GM19351 (cell line): Measurements from ENCODE around the gene SNAP91.
"Not testable (repeated sequence)": the region's sequence is repeated elsewhere in the genome, so short reads cannot be mapped to it uniquely, and the experiment has no call there.

Source experiments
- ATAC-seq: cut with Tn5 transposase; IDR thresholded peaks from one replicate; pipeline ENCODE4 v1.9.1; 2021; ENCODE audit warnings: mild to moderate bottlenecking, moderate library complexity; ENCODE audit not compliant: unreplicated experiment

SNAP91 gene

DNA sequence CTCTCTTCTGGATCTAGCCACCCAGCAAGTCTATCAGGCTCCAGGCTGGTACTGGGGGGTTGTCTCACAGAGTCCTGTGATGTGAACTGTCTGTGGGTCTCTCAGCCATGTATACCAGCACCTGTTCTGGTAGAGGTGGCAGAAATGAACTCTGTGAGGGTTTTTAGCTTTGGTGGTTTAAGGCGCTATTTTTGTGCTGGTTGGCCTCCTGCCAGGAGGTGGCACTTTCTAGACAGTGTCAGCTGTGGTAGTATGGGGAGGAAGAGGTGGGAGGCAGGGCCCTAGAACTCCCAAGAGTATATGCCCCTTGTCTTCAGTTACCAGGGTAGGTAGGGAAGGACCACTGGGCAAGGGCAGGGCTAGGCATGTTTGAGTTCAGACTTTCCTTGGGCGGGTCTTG lies 75.8 kb downstream of the SNAP91 start:
- no peak for ATAC-seq

DNA sequence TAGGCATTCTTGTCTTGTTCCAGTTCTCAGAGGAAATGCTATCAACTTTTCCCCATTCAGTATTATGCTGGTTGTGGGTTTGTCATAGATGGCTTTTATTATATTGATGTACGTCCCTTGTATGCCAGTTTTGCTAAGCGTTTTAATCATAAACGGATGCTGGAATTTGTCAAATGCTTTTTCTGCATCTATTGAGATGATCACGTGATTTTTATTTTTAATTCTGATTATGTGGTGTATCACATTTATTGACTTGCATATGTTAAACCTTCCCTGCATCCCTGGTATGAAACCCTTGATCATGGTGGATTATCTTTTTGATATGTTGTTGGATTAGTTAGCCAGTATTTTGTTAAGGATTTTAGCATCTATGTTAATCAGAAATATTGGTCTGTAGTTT lies 79.0 kb downstream of the SNAP91 start:
- ATAC-seq, result not testable (repeated sequence)

DNA sequence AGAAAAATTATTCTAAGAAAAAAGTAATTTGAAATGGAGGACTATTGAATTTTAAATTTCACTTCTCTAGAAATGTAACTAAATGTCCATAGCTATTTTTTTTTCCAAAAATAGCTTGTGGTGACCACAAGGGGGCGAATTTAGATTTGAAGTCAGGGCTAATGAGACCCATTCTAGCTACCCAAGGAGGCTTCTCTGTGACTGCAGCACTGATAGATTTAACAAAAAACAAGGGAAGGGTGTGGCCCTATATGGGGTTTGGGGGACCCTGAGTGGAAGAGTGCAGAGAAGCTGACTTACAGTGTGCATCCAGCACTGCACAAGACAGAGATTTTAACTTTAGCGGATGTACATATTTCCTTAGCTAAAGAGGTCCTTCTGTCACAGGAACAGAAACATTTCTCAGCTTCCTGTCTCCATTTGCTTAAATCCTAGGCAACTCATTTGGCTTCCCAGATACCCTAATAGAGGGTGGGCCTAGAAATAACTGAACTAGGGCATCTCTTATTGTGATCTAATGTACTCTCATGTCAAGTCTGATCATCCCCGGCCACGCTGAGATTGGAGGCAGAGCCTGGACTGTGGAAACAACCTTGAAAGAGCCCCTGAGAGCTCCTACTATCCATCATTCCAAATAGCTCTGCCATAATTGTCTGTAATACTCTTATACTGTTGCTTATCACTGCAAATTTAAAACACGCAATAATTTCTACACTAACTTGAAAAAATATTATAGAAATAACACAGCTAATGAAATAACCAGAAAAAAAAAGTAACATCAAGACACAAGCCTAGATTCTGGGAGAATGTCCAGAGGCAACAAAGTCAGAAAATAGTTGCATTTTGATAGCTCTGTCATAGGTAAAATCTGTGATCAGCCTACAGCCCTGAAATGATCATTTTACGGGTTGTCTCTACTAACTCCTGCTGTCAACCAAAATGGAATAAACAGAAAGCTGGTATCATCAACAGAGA lies 93.6 kb downstream of the SNAP91 start:
- ATAC-seq, result peak; percentile 73

DNA sequence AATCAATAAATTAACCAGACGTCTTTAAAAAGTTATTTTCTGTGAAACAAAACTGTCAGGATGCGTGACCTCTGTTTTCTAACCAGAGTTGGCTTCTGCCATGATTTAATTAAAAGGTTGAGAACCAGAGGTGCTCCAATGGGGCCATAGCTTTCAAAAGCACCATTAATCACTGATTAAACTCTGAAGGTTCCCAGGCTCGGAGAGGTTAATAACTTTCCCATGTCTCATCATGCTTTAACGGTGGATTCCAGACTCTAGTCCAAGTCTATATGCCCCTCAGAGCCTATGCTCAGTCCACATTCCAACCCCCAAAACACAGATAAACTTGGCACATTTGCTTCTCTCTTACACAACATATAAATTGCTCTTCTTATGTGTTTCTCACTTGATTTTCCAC lies 95.5 kb downstream of the SNAP91 start:
- no peak for ATAC-seq

DNA sequence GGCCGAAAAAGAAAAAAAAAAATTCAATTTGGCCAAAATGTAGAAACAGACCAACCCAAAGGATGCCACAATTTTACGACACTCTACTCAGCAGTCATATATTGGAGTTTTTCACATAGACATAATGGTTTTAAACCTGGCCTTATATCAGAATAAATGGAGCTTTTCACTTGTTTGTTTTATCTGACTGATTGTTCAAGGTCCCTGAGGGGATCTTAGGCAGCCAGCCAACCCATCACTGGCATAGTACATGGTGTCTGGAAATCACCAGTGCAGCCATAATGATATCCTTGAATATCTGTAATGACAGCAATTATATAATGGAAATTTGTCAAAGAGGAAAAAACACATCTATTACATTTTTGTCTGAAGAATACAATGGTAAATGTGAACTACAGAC lies 99.7 kb downstream of the SNAP91 start:
- ATAC-seq, result no peak

DNA sequence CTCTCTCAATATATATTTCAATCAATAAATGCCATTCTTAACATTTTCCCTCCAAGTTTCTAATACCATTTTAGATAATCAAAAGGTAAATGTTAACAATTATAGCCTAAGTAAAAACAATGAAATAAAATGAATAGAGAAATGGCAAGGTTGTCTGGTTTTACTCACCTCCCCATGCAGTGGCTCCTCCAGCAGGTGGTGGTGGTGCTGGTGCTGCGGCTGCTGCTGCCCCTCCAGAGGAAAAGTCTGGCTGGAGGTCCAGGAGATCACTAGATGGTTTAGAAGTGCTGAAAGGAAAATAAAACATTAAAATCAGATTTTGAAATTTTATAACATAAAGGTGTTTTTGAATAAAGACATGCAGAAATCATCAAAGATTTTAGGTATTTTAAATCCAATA lies 103.4 kb downstream of the SNAP91 start:
- ATAC-seq, result no peak

DNA sequence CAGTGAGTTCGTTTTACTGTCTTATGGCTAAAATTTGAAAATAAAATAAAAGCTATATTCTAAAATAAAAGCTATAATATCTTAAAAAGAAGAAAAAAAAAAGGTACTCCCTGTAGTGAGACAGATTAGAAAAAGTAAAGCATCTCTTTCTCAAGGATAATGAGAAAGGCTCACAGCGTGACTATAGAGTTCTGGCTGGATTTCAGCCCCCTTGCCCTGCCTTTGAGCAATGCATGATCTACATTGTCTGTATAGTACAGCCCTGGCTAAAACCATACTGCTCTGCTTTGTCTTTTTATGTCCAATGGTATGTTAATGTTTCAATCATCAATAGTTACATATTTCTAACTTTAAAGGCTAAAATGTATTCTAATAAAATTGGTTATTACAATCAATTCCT lies 105.3 kb downstream of the SNAP91 start:
- ATAC-seq, result no peak

DNA sequence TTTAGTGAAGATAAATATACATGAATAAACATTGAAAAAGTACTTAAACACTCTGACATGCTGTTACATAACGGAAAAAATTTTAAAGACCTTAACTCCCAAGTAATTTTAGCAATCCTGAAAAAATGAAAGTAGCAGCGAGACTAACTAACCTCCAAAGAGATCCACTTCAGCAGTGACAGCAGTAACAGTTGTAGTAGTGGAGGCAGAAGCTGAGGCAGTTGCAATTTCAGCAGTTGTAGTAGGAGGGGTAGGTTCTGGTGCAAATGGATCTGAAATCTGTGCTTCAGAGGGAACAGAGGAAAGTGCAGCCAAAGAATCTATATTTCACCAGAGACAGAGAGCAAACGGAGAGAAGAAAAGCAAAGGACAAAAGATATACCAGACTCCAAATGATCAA lies 107.8 kb downstream of the SNAP91 start:
- no peak for ATAC-seq

DNA sequence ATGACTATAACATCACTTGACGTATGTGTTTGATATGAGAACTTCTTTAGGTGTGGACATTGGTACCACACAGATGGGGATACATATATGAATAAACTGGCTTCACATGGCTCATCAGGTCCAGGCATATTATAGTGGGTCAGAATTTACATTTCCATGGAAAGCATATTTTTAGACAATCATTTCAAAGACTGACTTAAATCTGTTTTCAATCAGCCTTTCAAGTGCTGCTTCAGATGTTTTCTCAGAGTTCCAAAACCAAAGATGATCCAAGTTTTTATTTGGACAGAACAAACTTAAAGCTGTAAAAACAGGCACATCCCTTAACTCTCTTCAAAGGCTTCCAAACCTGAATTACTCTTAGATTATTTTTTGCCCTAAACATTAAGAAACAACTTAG lies 108.4 kb downstream of the SNAP91 start:
- ATAC-seq, result no peak

DNA sequence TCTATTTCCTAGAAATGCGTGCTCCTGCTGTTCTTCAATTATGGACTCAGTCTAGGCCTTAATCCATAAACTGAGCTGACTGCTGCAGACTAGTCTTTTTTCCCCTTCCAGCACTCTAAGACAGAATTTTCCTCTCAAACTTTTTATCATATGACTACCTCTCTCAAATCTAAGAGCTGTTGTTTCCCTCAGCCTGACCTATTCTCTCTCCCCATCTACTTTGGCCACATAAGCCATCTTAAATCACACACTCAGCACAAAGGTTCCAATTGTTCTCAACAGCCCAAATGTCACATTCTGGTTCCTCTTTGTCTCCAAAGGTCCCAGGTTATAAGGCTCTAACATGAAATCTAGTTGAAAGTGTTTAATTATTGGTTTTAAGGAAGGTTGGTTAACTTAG lies 111.4 kb downstream of the SNAP91 start:
- no peak for ATAC-seq

DNA sequence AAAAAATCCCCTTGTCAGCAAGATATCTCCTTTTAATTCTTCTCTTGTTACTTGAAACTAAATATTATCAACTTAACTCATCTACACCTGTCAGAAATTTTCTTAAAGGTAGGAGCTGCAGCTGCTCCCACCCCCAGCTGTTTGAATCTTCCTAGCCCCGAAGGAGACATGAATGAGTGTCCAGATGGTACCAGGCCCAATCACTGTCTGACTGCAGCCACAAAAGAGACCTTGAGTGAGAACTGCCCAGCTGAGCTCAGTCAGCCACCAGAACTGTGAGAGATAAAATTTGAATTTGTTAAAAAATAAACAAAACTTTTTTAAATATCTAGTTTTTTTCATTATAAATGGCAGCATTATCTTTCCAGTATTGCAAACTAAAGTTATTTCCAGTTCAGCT lies 111.8 kb downstream of the SNAP91 start:
- ATAC-seq, result no peak

DNA sequence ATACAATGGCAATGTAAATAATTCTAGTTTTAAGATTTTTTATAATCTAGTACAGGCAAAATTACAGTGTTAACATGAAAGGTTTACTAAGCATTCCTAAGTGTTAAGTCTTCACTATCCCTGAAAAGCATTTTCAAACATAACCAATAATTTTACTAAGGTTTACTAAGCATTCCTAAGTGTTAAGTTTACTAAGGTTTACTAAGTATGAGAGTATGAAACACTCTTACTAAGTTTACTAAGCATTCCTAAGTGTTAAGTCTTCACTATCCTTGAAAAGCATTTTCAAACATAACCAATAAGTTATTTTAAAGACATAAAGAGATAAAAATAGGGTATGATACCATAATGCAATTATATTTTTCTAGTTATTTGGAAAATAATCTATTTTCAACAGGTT lies 114.0 kb downstream of the SNAP91 start:
- no peak for ATAC-seq

DNA sequence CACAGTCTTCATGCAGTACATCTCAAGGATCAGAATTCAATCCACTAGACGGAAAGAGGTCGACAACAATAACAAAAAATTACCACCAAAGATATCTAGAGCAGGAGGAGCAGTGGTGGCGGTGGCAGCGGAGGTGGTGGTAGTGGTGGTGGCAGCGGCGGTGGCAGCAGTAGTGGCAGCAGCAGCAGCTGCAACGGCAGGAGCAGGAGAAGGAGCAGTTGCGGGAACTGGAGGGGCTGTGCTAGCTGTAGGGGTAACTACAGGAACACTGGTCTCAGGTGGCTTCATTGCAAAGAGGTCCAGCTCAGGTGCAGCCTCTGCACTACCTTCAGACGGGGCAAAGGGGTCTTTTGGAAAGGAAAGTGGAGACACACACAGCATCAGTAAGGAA lies 115.5 kb downstream of the SNAP91 start:
- no peak for ATAC-seq

DNA sequence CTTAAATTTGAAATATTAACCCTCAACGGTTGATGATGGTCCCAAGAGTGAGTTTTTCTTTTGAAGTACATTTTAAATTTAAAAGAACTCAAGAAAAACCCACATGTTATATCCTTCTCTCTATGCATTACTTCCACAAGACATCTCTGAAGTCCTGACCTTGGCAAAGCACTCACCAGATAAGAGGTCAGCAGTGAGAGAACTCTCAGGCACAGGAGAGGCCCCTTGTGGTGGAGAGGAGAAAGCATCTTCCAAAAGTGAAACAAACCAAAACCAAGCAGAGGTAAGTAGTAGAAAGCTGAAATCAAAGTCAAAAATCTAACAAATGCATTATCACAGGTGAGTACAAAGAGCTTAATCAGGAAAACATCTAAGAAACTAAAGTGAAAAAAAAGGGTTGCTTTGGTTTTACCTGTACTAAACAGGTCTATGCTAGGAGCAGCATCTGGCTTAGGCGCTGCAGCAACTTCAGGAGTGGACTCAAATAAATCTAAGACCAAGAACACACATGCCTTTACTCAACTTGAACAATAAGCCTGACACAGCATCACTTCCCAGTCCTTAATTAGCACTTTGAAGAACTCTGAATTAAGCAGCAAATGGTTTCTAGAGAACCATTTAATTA lies 116.0 kb downstream of the SNAP91 start:
- ATAC-seq, result peak; percentile 98

DNA sequence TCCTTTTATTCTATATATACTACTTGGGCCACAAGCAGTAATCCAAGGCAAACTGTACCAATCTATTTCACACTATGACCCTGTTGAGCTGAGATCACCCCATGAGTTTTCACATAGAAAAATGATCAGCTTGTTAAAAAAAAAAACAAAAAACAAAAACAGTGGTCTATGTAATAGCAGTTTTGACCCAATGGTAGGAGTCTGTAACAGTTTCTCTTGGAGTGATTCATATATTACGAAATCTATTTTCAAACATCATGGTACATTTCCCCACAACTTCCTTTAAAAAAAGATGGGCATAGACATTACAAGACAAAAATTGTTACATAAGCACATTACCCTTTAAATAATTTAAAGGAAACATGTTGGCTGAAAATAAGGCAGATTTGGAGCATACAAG lies 118.5 kb downstream of the SNAP91 start:
- no peak for ATAC-seq

DNA sequence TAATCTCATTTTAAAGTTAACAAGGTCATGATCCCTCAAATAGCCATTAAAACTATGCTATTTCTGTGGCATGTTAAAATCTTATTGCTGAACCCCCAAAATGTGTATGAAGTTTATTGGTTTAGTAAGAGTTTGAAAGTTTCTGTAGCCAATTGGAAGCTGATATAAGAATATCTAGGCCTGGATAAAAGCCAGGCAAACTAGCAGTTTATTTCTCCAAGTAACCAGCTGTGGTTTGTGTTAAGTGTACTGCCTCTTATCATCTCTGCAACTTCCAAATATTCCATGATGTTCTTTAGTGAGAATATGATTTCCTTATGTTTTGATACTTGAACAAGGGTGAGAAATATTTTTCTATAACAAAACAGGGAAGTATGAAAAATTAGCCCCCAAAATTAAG lies 119.8 kb downstream of the SNAP91 start:
- ATAC-seq, result no peak

DNA sequence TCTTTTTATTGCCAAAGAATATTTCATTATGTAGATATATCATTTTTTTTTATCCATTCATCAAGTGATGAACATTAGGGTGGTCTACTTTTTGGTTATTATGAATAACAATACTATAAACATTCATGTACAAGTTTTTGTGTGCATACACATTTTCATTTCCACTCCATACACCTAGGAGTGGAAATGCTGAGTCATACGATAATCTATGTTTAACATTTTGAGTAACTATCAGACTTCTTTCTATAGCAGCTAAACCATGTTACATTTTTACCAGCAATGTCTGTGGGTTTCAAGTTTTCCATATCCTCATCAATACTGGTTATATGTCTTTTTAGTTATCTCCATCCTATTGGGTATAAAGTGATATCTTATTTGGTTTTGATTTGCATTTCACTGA lies 130.8 kb downstream of the SNAP91 start:
- no peak for ATAC-seq

DNA sequence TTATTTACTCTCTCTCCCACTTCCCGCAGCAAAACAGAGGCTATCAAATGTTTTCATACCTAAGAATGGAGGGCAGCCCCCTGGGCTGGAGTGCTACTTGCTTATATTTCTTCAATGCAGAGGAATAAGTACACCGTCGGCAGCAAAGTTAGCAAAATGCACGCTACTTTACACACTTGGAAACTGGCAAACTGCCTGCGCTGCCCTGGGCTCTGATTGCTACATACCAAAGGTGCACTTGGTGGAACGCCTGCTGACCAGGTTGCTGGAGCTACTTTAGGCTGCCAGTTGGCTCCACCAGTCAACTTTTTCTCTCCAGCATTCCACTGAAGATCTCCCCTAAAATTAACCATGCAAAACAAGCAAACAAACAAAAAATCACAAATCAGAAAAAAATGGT lies 134.1 kb downstream of the SNAP91 start:
- ATAC-seq, result no peak

DNA sequence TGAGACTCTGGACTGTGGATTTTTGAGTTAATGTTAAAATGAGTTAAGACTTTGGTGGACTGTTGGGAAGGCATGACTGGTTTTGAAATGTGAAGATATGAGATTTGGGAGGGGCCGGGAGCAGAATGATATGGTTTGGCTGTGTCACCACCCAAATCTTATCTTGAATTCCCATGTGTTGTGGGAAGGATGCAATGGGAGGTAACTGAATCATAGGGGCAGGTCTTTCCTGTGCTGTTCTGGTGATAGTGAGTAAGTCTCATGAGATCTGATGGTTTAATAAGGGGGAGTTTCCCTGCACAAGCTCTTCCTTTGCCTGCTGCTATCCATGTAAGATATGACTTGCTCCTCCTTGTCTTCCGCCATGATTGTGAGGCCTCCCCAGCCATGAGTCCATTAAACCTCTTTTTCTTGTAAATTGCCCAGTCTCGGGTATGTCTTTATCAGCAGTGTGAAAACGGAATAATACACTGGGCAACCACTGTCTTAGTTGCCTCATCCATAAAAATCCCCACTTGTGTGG lies 137.2 kb downstream of the SNAP91 start:
- ATAC-seq, result not testable (repeated sequence)

DNA sequence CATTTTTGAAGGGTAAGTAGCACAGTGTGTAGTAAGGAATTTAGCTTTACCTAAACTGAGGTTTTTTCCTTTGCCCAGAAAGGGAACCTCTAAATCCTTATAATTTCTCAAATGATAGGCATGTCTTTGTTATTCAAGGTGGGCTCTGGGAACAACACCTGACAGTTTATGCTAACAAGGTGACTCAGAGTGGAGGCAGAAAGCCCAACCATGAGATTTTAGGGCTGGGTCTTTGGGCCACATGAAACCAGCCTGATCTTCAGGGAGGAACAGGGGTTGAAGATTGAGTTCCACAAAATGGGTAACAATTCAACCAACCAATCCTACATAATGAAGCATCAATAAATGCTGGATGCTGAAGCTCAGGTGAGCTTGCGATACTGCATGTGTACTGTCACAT lies 149.9 kb downstream of the SNAP91 start:
- no peak for ATAC-seq

DNA sequence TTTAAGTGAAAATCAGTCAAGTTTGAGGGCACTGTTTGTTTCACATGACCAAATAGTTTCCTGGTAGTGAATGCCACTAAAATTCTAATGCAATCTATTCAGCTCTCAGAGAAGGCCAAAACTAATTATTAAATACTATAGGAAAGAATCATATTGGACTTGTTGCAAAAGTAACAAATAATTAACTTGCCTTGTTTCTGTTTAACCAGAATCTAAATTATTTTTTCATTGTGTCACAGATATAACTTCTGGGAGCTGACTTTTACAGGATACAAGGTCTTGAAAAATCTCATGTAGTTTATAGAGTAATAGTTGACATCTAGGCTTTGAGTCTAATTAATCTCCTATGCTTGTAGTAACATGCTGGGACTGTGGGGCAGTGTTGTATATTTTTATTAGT lies 152.0 kb downstream of the SNAP91 start:
- no peak for ATAC-seq

DNA sequence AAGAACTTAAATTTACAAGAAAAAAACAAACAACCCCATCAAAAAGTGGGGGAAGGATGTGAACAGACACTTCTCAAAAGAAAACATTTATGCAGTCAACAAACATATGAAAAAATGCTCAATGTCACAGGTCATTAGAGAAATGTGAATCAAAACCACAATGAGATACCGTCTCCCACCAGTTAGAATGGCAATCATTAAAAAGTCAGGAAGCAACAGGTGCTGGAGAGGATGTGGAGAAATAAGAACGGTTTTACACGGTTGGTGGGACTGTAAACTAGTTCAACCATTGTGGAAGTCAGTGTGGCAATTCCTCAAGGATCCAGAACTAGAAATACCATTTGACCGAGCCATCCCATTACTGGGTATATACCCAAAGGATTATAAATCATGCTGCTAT lies 157.2 kb downstream of the SNAP91 start:
- ATAC-seq, result not testable (repeated sequence)
